Measurements from ENCODE around the gene SIN3B.
A peak's percentile ranks its signal among the peaks of the same experiment; 100 is the strongest.

Gene SIN3B

DNA sequence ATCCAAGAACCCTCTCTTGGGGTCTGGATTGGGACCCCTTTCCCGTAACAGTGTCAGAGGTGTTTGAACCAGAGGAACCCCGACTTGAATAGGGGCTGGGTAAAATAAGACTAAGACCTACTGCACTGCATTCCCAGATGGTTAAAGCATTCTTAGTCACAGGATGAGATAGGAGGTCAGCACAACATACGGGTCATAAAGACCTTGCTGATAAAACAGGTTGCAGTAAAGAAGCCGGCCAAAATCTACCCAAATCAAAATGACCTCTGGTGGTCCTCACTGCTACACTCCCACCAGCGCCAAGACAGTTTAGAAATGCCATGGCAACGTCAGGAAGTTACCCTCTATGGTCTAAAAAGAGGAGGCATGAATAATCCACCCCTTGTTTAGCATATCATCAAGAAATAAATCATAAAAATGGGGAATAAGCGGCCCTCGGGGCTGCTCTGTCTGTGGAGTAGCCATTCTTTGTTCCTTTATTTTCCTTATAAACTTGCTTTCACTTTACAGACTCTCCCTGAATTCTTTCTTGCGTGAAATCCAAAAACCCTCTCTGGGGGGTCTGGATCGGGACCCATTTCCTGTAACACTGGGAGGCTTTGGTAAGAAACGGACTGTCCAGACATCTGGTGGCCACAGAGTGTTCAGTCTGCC lies 4.4 kb upstream of the SIN3B start:
- no peak for DNase-seq

- DNase-seq: no peak
These were observed 3.7 kb upstream of the SIN3B start for GRCh38 chr19:16825312-16826052.

DNA sequence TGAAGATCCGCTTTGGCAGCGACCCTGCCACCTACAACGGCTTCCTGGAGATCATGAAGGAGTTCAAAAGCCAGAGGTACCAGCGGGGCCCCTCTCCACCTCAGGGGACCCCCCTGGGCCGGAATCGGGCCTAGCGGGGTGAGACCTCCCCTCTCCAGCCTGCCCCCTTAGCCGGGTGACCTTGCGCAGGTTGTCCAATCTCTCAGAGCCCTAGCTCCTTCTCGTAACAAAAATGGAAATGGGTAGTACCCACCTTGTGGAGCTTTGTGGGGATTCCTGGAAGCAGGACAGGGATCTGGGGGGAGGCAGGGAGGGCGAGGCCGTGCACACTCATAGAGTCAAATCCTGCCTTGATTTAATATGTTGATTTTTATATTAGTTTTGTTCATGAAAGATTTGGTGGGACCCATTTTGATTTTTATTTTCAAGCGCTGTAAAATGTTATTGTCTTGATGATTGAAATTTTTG lies 658 bp downstream of the SIN3B start:
- DNase-seq: peak; percentile 58

GRCh38 chr19:16830679-16831078 lies 1.5 kb downstream of the SIN3B start:
- no peak for DNase-seq

- DNase-seq: no peak
These were observed 2.3 kb downstream of the SIN3B start for GRCh38 chr19:16831531-16831930.

- DNase-seq: no peak
These were observed 5.5 kb downstream of the SIN3B start for GRCh38 chr19:16834747-16835146.

- DNase-seq: no peak
These were observed 7.2 kb downstream of the SIN3B start for GRCh38 chr19:16836115-16837034.

DNA sequence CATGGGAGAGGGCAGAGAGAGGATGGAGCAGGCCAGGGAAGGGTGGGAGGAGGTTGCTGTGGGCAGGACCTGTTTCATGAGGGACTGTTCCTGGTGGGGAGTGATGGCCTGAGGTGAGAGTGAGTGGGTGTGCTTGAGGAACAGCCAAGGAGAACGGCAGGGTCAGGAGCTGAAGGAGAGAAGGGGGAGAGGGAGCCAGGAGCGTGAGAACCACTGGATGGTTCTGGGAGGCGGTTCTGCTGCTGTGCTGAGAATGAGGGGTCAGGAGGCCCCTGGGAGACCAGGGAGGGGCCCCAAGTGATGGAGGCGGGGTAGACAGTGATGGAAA lies 7.8 kb downstream of the SIN3B start:
- DNase-seq: no peak

DNA sequence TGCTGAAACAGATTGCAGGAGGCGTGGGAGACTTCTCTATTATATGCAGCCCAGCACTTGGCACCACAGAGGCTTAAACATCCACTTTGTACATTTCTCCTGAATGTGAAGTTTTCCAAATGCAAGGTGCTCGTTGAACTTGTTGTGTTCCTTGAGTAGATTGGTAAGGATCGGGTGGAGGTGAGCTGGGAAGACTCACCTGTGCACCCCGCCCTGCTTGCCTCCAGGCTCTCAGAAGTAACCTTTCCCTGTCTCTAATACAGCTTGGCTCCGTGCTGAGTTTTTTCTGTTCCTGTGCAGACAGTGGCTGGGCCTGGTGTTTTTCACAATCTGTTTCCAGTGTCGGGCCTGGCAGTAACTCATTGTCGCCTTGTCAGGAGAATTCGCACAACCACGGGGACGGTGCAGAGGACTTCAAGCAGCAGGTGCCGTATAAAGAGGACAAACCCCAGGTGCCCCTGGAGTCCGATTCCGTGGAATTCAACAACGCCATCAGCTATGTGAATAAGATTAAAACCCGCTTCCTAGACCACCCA lies 12.3 kb downstream of the SIN3B start:
- no peak for DNase-seq

GRCh38 chr19:16846901-16847300 lies 17.7 kb downstream of the SIN3B start:
- no peak for DNase-seq

DNA sequence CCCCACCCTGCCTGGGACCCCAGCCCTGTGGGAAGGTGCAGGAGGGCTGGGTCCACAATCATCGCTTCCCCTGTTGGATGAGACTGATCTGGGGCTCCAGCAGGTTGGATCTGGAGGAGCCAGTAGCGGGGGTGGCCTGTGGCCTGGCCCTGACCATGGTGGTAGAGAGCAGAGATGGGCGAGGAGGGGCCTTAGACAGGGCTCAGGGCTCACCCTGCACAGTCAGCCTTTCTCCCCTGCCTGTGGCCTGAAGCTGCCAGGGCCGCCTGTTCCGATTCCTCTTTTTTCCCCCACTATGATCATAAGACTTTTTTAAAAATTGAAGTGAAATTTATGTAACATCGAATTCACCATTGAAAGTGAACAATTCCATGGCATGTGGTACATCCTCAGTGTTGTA lies 18.2 kb downstream of the SIN3B start:
- no peak for DNase-seq

DNA sequence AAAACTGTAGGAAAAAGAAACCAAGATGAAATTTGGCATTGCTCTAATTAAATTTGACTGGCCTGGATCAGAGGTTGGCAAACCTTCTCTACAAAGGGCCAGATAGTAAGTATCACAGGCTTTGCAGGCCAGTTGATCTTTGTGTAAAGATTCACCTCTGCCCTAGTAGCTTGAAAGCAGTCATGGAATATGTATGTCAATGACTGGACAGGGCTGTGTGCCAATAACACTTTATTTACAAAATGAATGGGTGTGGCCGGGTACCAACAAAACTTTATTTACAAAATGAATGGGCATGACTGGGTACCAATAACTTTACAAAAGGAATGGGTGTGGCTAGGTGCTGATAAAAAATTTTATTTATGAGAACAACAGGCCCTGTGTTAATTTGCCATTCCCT lies 20.0 kb downstream of the SIN3B start:
- DNase-seq: no peak

- DNase-seq: no peak
These were observed 20.9 kb downstream of the SIN3B start for GRCh38 chr19:16850133-16850532.

DNA sequence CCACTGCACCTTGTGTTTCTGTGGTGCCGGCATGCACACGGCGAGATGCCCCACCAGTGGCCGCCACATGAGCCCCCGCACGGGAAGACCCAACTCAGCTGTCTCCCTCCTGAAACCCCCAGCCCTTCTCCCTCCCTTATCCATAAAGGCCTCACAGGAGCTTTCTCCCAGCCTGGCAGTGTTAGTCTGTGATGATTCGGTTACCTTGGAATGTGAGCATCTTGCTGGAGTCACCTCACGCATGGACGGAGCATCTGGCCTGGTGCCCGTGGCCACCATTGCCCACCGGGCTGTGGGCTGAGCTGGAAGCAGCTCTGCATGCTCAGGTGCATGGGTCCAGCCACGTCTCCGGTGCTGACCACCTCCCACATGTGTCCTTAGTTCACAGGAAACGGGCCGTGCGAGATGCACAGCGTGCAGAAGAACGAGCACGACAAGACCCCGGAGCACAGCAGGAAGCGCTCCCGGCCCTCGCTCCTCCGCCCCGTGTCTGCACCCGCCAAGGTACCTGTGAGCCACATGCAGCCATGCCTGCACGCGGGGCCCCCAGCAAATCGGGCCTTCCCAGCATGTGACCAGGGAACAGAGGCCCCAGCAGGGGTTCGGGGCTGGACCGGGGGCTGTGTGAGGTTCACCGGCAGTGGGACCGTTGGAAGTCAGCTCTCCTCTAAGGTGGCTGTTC lies 22.0 kb downstream of the SIN3B start:
- no peak for DNase-seq

GRCh38 chr19:16853066-16853465 lies 23.9 kb downstream of the SIN3B start:
- DNase-seq: no peak

DNA sequence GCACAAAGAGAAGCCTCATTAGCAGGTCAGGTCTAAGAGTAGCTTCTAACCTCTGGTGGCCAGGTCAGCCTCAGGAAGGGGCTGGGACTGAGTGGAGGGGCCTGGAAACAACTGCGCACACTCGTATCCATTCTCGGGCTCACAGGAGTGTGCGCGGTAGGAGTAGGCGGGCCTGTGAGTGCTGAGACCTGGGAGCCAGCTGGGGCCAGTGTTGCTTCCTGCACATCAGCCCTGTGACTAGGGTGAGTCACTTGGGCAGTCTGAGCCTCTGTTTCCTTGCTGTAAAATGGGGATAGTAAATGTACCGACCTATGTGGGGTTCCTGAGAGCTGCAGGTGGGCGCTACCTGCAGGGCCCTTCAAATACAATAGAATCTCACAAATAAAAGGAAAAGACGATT lies 26.9 kb downstream of the SIN3B start:
- DNase-seq: no peak

GRCh38 chr19:16859626-16860025 lies 30.4 kb downstream of the SIN3B start:
- no peak for DNase-seq

GRCh38 chr19:16860118-16860517 lies 30.9 kb downstream of the SIN3B start:
- no peak for DNase-seq

- DNase-seq: no peak
These were observed 31.8 kb downstream of the SIN3B start for GRCh38 chr19:16861011-16861410.

- no peak for DNase-seq
These were observed 32.6 kb downstream of the SIN3B start for GRCh38 chr19:16861834-16862233.

GRCh38 chr19:16862826-16863415 lies 33.7 kb downstream of the SIN3B start:
- no peak for DNase-seq

DNA sequence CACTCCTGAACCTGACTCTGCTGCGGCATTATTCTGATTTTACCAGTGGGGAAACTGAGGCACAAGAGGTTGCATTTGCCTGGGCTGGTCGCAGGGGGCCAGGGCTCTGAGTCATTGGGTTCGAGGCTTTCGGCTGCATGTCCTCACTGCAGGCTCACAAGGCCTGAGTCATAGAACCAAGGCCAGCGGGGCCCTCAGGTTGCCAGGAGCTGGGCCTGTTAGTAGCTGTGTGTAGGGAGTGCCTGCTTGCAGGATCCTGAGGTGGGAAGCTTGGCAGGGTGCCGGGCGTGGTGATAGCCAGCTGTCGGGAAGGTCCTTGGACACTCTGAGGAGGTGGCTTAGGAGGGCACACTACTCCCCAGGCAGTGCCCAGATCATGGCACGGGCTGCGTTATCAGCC lies 38.0 kb downstream of the SIN3B start:
- no peak for DNase-seq

Data from activated CD8-positive, alpha-beta memory T cell treated with anti-CD3 and anti-CD28 coated beads, Interleukin-2, amount 50 U/mL, for 48 hours (primary cell).